ENCODE measurements around the gene MCF2L.
A peak's percentile ranks its signal among the peaks of the same experiment; 100 is the strongest.

The MCF2L gene

GRCh38 chr13:113138792-113139551 is 170.0 kb downstream of the MCF2L start:
- peak in 8 of 42 donors; percentile 1 to 27 (median 6) for DNase-seq
- intact Hi-C loops (cut with DNase I): no loop called here

DNA sequence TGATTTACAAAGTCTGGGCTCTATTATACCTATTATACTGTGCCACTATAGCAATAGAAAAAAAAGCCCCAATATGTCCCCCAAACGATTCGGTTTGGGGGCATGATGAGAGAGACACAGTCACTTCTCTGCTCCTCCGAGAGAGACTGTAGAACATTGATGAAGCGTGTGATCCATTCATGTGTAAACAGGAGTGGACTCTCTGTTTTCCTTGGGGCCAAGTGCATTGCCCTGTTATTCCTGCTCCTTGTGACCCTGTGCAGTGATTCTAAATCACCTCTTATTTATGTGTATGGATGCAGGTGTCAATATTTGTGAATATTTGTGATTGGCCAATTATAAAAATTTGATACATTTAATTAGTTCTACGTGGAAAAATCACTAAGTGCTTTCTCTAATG is 170.6 kb downstream of the MCF2L start:
- intact Hi-C loops (cut with DNase I): no loop called here
- DNase-seq: no peak

DNA sequence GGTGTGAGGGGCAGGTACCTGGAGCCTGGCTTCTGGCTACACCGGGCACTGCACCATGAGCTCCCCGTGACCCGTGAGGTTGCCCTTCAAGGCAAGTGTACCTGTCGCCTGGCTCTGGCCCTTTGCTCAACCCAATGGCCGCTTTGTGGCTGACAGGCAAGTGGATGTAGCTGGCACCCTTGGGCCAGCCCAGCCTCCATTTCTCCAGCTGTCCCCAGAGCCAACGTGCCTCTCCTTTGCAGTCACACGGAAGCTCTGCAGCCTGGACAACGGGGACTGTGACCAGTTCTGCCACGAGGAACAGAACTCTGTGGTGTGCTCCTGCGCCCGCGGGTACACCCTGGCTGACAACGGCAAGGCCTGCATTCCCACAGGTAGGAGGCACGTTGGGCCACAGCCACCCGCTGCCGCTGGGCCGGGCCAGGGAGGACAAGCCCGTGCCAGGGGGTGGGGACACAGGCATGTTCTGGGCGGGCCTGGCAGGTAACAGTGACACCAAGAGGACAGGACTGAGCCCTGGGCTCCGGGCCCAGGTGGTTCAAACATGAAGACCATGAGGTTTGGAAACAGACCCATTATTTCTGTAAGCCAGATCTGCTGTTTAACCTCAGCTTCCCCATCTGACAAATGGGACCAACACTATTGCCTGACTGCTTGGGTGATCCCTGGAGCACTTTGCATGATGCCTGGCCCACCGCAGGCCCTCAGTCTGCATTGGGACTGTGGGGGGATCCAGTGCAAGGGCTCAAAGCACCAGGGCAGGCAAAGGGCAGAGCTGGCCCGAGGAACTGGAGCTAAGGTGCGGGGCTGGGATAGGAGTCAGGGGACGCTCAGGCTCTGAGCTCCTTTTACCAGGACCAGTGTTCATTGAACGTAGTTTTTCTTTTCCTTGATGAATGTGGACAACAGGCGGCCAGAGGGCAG is 171.9 kb downstream of the MCF2L start:
- intact Hi-C loops (cut with DNase I): no loop called here
- DNase-seq: peak in 8 of 42 donors; percentile 3 to 20 (median 8)

DNA sequence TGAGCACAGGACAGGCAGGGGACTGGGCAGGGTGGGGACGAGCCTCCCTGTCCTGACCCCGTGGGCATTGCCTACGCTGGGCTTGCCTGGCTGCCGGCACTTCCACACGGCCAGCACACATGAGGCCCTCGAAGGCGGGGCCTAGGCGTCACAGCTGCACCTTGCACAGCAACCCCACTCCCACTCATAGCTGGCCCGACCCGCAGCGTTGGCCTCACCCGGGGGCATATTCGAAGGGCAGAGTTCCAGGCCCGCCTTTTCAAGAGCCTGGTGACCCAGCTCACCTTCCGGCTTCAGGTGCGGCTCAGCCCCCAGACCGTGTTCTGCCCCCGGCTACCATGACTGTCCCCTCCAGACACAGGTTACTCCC is 172.6 kb downstream of the MCF2L start:
- peak in 7 of 42 donors; percentile 5 to 41 (median 13) for DNase-seq
- intact Hi-C loops (cut with DNase I): no loop called here

DNA sequence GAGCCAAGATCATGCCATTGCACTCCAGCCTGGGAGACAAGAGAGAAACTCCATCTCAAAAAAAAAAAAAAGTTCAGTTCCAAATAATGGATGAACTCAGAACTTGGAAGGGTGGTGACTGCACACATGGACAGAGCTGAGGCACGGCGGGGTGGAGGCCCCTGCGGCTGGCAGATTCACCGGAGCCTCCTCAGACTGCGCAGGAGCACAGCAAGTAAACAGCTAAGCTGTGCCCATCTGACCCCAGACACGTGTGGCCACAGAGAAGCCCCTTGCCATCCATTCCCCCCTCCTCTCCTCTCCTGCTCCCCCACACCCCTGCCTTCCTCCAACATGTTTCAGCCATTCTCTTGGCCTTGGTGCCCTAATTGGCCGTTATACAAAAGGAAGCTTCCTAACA is 173.9 kb downstream of the MCF2L start:
- peak in 6 of 42 donors; percentile 2 to 32 (median 6) for DNase-seq
- intact Hi-C loops (cut with DNase I): no loop called here

DNA sequence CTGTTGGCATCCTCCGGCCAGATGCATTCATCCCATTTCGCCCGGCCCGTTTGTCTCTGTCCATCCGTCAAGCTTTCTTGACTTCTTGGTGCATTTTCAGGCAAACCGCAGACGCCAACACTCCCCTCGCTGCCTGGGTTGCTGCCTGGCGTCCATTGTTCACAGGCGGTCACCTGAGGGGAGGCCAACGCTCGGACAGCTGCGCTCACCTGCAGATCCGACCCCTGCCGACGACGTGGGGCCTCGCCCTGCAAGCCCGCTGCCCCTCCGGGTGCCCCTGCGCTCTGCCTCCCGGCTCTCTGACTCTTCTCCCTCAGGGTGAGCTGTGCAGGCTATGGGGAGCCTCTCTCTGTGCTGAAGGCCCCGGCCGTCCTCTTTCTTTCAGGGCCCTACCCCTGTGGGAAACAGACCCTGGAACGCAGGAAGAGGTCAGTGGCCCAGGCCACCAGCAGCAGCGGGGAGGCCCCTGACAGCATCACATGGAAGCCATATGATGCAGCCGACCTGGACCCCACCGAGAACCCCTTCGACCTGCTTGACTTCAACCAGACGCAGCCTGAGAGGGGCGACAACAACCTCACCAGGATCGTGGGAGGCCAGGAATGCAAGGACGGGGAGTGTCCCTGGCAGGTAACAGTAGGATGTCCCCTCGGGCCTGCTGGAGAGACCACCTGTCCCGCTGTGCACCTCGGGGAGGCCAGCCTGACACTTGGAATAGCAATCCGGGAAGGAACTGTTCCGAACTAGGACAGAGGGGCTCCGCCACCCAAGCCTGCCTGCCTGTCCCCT is 174.6 kb downstream of the MCF2L start:
- DNase-seq: peak in 8 of 42 donors; percentile 6 to 40 (median 17)
- intact Hi-C loops (cut with DNase I): no loop called here

GRCh38 chr13:113144255-113144629 is 175.2 kb downstream of the MCF2L start:
- intact Hi-C loops (cut with DNase I): no loop called here
- peak in 6 of 42 donors; percentile 2 to 28 (median 18) for DNase-seq

DNA sequence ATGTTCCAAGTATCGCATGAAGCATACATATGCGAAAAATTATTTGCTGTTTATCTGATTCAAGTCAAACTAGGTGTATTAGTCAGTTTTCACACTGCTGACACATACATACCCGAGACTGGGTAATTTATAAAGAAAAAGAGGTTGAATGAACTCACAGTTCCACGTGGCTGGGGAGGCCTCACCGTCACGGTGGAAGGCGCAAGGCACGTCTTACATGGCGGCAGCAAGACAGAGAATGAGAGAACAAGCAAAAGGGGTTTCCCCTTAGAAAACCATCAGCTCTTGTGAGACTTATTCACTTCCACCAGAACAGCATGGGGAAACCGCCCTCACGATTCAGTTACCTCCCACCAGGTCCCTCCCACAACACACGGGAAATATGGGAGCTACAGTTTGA is 176.5 kb downstream of the MCF2L start:
- peak in 5 of 42 donors; percentile 4 to 23 (median 13) for DNase-seq
- intact Hi-C loops (cut with DNase I): no loop called here

- intact Hi-C loops (cut with DNase I): no loop called here
- peak in 5 of 42 donors; percentile 3 to 30 (median 16) for DNase-seq
Measured at GRCh38 chr13:113145911-113146598, 177.0 kb downstream of the MCF2L start.

DNA sequence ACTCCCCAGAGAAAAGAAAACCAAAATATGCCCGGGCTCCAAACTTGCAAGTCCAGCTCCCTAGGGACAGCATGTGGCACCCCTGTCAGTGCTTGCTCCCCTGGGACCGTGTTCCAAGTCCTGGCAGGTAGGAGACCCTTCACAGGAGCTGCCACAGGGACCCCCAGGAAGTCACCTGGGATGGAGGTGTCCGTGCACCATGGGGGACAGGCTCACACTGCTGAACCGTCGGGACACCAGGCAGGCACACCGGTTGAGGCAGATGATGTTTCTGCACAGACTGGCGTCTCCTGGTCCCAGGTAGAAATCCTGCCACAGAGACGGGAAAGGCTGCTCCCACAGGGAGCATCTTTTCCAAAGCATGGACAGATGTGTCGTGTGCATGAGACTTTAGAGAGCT is 177.7 kb downstream of the MCF2L start:
- intact Hi-C loops (cut with DNase I): no loop called here
- peak in 8 of 42 donors; percentile 3 to 27 (median 10) for DNase-seq

DNA sequence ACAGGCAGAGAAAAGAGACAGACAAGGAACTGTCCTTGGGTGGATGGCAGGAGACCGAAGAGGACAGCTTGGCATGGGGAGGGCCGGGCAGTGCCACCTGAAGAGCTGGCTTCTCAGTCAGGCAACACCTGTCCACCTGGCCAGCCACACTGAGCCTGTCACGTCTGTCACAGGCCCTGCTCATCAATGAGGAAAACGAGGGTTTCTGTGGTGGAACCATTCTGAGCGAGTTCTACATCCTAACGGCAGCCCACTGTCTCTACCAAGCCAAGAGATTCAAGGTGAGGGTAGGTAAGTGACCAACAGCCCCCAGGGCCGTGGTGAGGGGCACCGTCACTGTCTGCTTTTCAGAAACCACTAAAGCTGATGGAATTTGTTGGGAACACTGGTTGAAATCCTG is 178.2 kb downstream of the MCF2L start:
- intact Hi-C loops (cut with DNase I): no loop called here
- DNase-seq: peak in 7 of 42 donors; percentile 2 to 25 (median 14)

GRCh38 chr13:113148407-113148806 is 179.4 kb downstream of the MCF2L start:
- intact Hi-C loops (cut with DNase I): no loop called here
- peak in 7 of 42 donors; percentile 6 to 34 (median 27) for DNase-seq

DNA sequence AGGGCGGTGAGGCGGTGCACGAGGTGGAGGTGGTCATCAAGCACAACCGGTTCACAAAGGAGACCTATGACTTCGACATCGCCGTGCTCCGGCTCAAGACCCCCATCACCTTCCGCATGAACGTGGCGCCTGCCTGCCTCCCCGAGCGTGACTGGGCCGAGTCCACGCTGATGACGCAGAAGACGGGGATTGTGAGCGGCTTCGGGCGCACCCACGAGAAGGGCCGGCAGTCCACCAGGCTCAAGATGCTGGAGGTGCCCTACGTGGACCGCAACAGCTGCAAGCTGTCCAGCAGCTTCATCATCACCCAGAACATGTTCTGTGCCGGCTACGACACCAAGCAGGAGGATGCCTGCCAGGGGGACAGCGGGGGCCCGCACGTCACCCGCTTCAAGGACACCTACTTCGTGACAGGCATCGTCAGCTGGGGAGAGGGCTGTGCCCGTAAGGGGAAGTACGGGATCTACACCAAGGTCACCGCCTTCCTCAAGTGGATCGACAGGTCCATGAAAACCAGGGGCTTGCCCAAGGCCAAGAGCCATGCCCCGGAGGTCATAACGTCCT is 180.0 kb downstream of the MCF2L start:
- intact Hi-C loops (cut with DNase I): no loop called here
- peak in 5 of 42 donors; percentile 12 to 28 (median 27) for DNase-seq

Measured in head of caudate nucleus (tissue), 42 donors.